GF-D8 (cell line): ENCODE data around the gene SHLD1.
A peak's percentile ranks its signal among the peaks of the same experiment; 100 is the strongest.
"Not testable (repeated sequence)": the region's sequence is repeated elsewhere in the genome, so short reads cannot be mapped to it uniquely, and the experiment has no call there.

ENCODE experiments used
- DNase-seq: peaks from one replicate; lab custom pipeline; 2025; lab: John Stamatoyannopoulos, UW

Gene SHLD1

GRCh38 chr20:5735845-5736510 is 14.2 kb upstream of the SHLD1 start:
- DNase-seq, result no peak

- DNase-seq, result no peak
These were observed 12.6 kb upstream of the SHLD1 start for GRCh38 chr20:5737619-5737953.

- no peak for DNase-seq
These were observed 12.2 kb upstream of the SHLD1 start for GRCh38 chr20:5737966-5738365.

GRCh38 chr20:5740643-5741042 is 9.6 kb upstream of the SHLD1 start:
- DNase-seq, result not testable (repeated sequence)

- no peak for DNase-seq
These were observed 9.1 kb upstream of the SHLD1 start for GRCh38 chr20:5741089-5741488.

- DNase-seq, result no peak
These were observed 8.2 kb upstream of the SHLD1 start for GRCh38 chr20:5742041-5742440.

GRCh38 chr20:5745416-5746030 is 4.7 kb upstream of the SHLD1 start:
- DNase-seq, result no peak

- no peak for DNase-seq
These were observed 4.1 kb upstream of the SHLD1 start for GRCh38 chr20:5746064-5746463.

GRCh38 chr20:5748246-5748645 is 2.0 kb upstream of the SHLD1 start:
- no peak for DNase-seq

GRCh38 chr20:5749512-5749951 is 669 bp upstream of the SHLD1 start:
- not testable (repeated sequence) for DNase-seq

- DNase-seq, result no peak
These were observed 1.7 kb downstream of the SHLD1 start for GRCh38 chr20:5751856-5752255.

- no peak for DNase-seq
These were observed 3.6 kb downstream of the SHLD1 start for GRCh38 chr20:5753814-5754213.

GRCh38 chr20:5757949-5758348 is 7.7 kb downstream of the SHLD1 start:
- DNase-seq, result no peak

GRCh38 chr20:5766085-5766764 is 16.0 kb downstream of the SHLD1 start:
- no peak for DNase-seq

GRCh38 chr20:5767493-5768098 is 17.4 kb downstream of the SHLD1 start:
- DNase-seq, result no peak

- peak; percentile 69 for DNase-seq
These were observed 20.2 kb downstream of the SHLD1 start for GRCh38 chr20:5770231-5770986.

GRCh38 chr20:5770987-5771318 is 20.8 kb downstream of the SHLD1 start:
- DNase-seq, result no peak

- DNase-seq, result no peak
These were observed 22.5 kb downstream of the SHLD1 start for GRCh38 chr20:5772704-5773103.

- no peak for DNase-seq
These were observed 23.4 kb downstream of the SHLD1 start for GRCh38 chr20:5773589-5773988.

GRCh38 chr20:5776077-5776476 is 25.9 kb downstream of the SHLD1 start:
- DNase-seq, result no peak

- DNase-seq, result no peak
These were observed 29.1 kb downstream of the SHLD1 start for GRCh38 chr20:5779071-5779900.

- DNase-seq, result no peak
These were observed 30.6 kb downstream of the SHLD1 start for GRCh38 chr20:5780846-5781217.
